GM23338 (cell line): ENCODE data around the gene MSL2. TPM values are rescaled to one million over a fixed set of nuclear protein-coding genes. Genes with fewer than 3 reads are reported as not detected.
"Not testable (repeated sequence)": the region's sequence is repeated elsewhere in the genome, so short reads cannot be mapped to it uniquely, and the experiment has no call there.

ENCODE experiments used
- ATAC-seq: fragments of 200-7000 bp; cut with Tn5 transposase; 3 replicates; pipeline ENCODE4 v1.9.1; 2020
- DNase-seq: peaks from one replicate; pipeline ENCODE4 v3.0.0-alpha.2; 2015; ENCODE audit warnings: low spot score
- H2AFZ ChIP-seq: fragments of 200-600 bp; sonication (generic); 2 replicates; pipeline ENCODE4 v1.8.0; 2016; ENCODE audit warnings: antibody characterized with exemption, mild to moderate bottlenecking, moderate library complexity
- H3F3A ChIP-seq: fragments of 200-600 bp; sonication (generic); replicated peaks from 2 replicates; pipeline ENCODE4 v1.8.0; 2017; ENCODE audit warnings: antibody characterized with exemption, mixed run types, low read depth
- H3K27ac ChIP-seq: fragments of 200-600 bp; sonication (generic); 2 replicates; pipeline ENCODE4 v1.6.1; 2016; ENCODE audit warnings: low read depth
- H3K27me3 ChIP-seq: fragments of 200-600 bp; sonication (generic); 2 replicates; pipeline ENCODE4 v1.8.0; 2016; ENCODE audit warnings: mild to moderate bottlenecking, mixed run types, moderate library complexity; ENCODE audit not compliant: insufficient read depth
- H3K36me3 ChIP-seq: fragments of 200-600 bp; sonication (generic); 2 replicates; pipeline ENCODE4 v1.8.0; 2016; ENCODE audit warnings: mild to moderate bottlenecking; ENCODE audit not compliant: insufficient read depth
- H3K4me1 ChIP-seq: fragments of 200-600 bp; sonication (generic); 2 replicates; pipeline ENCODE4 v1.8.0; 2016; ENCODE audit warnings: mild to moderate bottlenecking, moderate library complexity; ENCODE audit not compliant: insufficient read depth
- H3K4me2 ChIP-seq: fragments of 200-600 bp; sonication (generic); 2 replicates; pipeline ENCODE4 v1.7.1; 2017; ENCODE audit warnings: mixed run types
- H3K4me3 ChIP-seq: fragments of 200-600 bp; sonication (generic); 2 replicates; pipeline ENCODE4 v1.6.1; 2016; ENCODE audit warnings: mixed run types
- H3K79me2 ChIP-seq: fragments of 200-600 bp; sonication (generic); replicated peaks from 2 replicates; pipeline ENCODE4 v1.8.0; 2017; ENCODE audit warnings: mild to moderate bottlenecking; ENCODE audit not compliant: insufficient read depth
- H3K9me2 ChIP-seq: fragments of 200-600 bp; sonication (generic); 2 replicates; pipeline ENCODE4 v1.8.0; 2017; ENCODE audit not compliant: insufficient read depth
- H4K20me1 ChIP-seq: fragments of 200-600 bp; sonication (generic); replicated peaks from 2 replicates; pipeline ENCODE4 v1.8.0; 2017; ENCODE audit warnings: mild to moderate bottlenecking; ENCODE audit not compliant: insufficient read depth
- H3K27ac Mint-ChIP-seq: 2 replicates; pipeline ENCODE4 v1.8.0; 2020; ENCODE audit warnings: inconsistent platforms, mild to moderate bottlenecking, moderate library complexity, mixed read lengths
- H3K27me3 Mint-ChIP-seq: 3 replicates; pipeline ENCODE4 v1.8.0; 2022; ENCODE audit warnings: low read depth, mild to moderate bottlenecking, moderate library complexity, mixed read lengths, inconsistent platforms; ENCODE audit not compliant: insufficient read depth, poor library complexity
- H3K36me3 Mint-ChIP-seq: 3 replicates; pipeline ENCODE4 v1.8.0; 2021; ENCODE audit warnings: low read depth, mild to moderate bottlenecking, inconsistent platforms, moderate library complexity, mixed read lengths
- H3K4me1 Mint-ChIP-seq: 3 replicates; pipeline ENCODE4 v1.8.0; 2020; ENCODE audit warnings: mild to moderate bottlenecking, inconsistent platforms, mixed read lengths
- H3K4me3 Mint-ChIP-seq: 3 replicates; pipeline ENCODE4 v1.8.0; 2021; ENCODE audit warnings: moderate library complexity, mild to moderate bottlenecking, inconsistent platforms, mixed read lengths
- H3K9me3 Mint-ChIP-seq: 3 replicates; pipeline ENCODE4 v1.8.0; 2020; ENCODE audit warnings: moderate library complexity, mild to moderate bottlenecking, inconsistent platforms, mixed read lengths
- CREB1 ChIP-seq: fragments of 250-450 bp; sonication (Bioruptor Pico); IDR thresholded peaks from 2 replicates; pipeline ENCODE4 v1.5.0; 2020; ENCODE audit warnings: low read depth, mild to moderate bottlenecking, moderate library complexity
- CTCF ChIP-seq, 2 experiments: fragments of 200-600 bp in 1 of 2; sonication (generic) in 1 of 2; conservative IDR thresholded peaks; 2 replicates each; pipeline versions ENCODE4 v1.5.1 to v1.6.1; 2016 to 2017; ENCODE audit warnings: antibody characterized with exemption in 2 of 2, low read depth in 2 of 2, mild to moderate bottlenecking in 2 of 2, moderate library complexity in 1 of 2
- ETS1 ChIP-seq: IDR thresholded peaks from 2 replicates; pipeline ENCODE4 v1.6.1; 2016; ENCODE audit warnings: antibody characterized with exemption
- JUNB ChIP-seq: IDR thresholded peaks from one replicate; pipeline ENCODE4 v1.6.1; 2016; ENCODE audit warnings: antibody characterized with exemption; ENCODE audit not compliant: unreplicated experiment
- POLR2AphosphoS5 ChIP-seq: IDR thresholded peaks from 2 replicates; pipeline ENCODE4 v1.6.1; 2016; ENCODE audit warnings: antibody characterized with exemption, low read depth
- STAT1 ChIP-seq: IDR thresholded peaks from one replicate; pipeline ENCODE4 v1.6.1; 2016; ENCODE audit warnings: antibody characterized with exemption; ENCODE audit not compliant: unreplicated experiment
- ZNF114 ChIP-seq: fragments of 250-450 bp; sonication (Bioruptor Pico); IDR thresholded peaks from 2 replicates; pipeline ENCODE4 v1.5.0; 2020; ENCODE audit warnings: mild to moderate bottlenecking, moderate library complexity
- ZNF462 ChIP-seq: fragments of 250-450 bp; sonication (Bioruptor Pico); IDR thresholded peaks from 2 replicates; pipeline ENCODE4 v1.5.0; 2020; ENCODE audit warnings: mild to moderate bottlenecking, moderate library complexity
- polyA plus RNA-seq: library from polyadenylated mRNA; unstranded; fragments of >200 nt; fragmentation: Nextera tagmentation; extraction: Ambion mirVana; gene quantifications from 2 replicates; pipeline ENCODE4 v1.2.1, GENCODE V29; 2016
- total RNA-seq: library from RNA; depleted of rRNA; stranded (reverse); fragments of >200 nt; shearing (Covaris generic); gene quantifications from 2 replicates; pipeline ENCODE4 v1.2.3, GENCODE V29; 2014

The MSL2 gene
- total and polyA plus RNA-seq, 2 experiments from 2014 or later: 7.5 to 50.6 TPM

- ATAC-seq: no peak
- no peak overlapping the region for H2AFZ ChIP-seq
- no peaks in the 10 kb centered on the region for H3K9me2 ChIP-seq
- no peaks in the 10 kb centered on the region for H3F3A ChIP-seq
- TF ChIP-seq JUNB (no peak), POLR2AphosphoS5 (no peak)
- no peak overlapping the region for H3K4me3 ChIP-seq
- no peaks in the 10 kb centered on the region for H3K27me3 ChIP-seq
- H3K4me2 ChIP-seq: no peak overlapping the region
- Mint-ChIP-seq H3K4me3 (no peak overlapping the region), H3K9me3 (no peaks in the 10 kb centered on the region), H3K27ac (peak overlapping the region; percentile 64; the same call in 1 of the 2 replicates), H3K36me3 (no peaks in the 10 kb centered on the region), H3K4me1 (peaks cover 18% of the 10 kb centered on the region), H3K27me3 (peaks cover 2% of the 10 kb centered on the region)
- DNase-seq: no peak
- no peaks in the 10 kb centered on the region for H3K36me3 ChIP-seq
- H3K27ac ChIP-seq: 0 out of 2 replicates have a peak overlapping the region, but pooled peaks have one; percentile 15
- H4K20me1 ChIP-seq: peaks cover 69% of the 10 kb centered on the region
- H3K4me1 ChIP-seq: peaks cover 11% of the 10 kb centered on the region
- peaks cover 100% of the 10 kb centered on the region for H3K79me2 ChIP-seq
Measured at GRCh38 chr3:136171097-136171542, 25.0 kb downstream of the MSL2 start.

GRCh38 chr3:136168236-136168635, 27.9 kb downstream of the MSL2 start:
- not testable (repeated sequence) for H3K9me2 ChIP-seq, H3K36me3 ChIP-seq, H3K27me3 Mint-ChIP-seq, H3K9me3 Mint-ChIP-seq, H3K27ac ChIP-seq, H3F3A ChIP-seq, H3K27ac Mint-ChIP-seq, H3K36me3 Mint-ChIP-seq, H2AFZ ChIP-seq, H3K27me3 ChIP-seq, DNase-seq, ATAC-seq, H3K4me2 ChIP-seq, H3K4me3 ChIP-seq, H3K4me3 Mint-ChIP-seq
- peaks cover 41% of the 10 kb centered on the region for H3K4me1 Mint-ChIP-seq
- H3K79me2 ChIP-seq: peaks cover 100% of the 10 kb centered on the region
- peaks cover 26% of the 10 kb centered on the region for H3K4me1 ChIP-seq
- H4K20me1 ChIP-seq: peaks cover 52% of the 10 kb centered on the region

- Mint-ChIP-seq H3K36me3 (no peaks in the 10 kb centered on the region), H3K4me1 (peaks cover 41% of the 10 kb centered on the region), H3K27me3 (peaks cover 2% of the 10 kb centered on the region), H3K4me3 (no peak overlapping the region), H3K27ac (no peak overlapping the region), H3K9me3 (no peaks in the 10 kb centered on the region)
- H3K79me2 ChIP-seq: peaks cover 100% of the 10 kb centered on the region
- DNase-seq: no peak
- peaks cover 36% of the 10 kb centered on the region for H4K20me1 ChIP-seq
- no peak overlapping the region for H2AFZ ChIP-seq
- no peak overlapping the region for H3K4me2 ChIP-seq
- no peaks in the 10 kb centered on the region for H3K36me3 ChIP-seq
- no peak for ATAC-seq
- no peaks in the 10 kb centered on the region for H3F3A ChIP-seq
- H3K27me3 ChIP-seq: no peaks in the 10 kb centered on the region
- H3K4me1 ChIP-seq: peaks cover 18% of the 10 kb centered on the region
- H3K9me2 ChIP-seq: no peaks in the 10 kb centered on the region
- no peak overlapping the region for H3K27ac ChIP-seq
- H3K4me3 ChIP-seq: no peak overlapping the region
- TF ChIP-seq CREB1 (CRISPR knock-in tag) (no peak), CTCF (conservative IDR thresholded peaks at IDR 0.05; ENCODE audit: low read depth in 2 of 2) (no peak), JUNB (no peak), ZNF114 (no peak), ZNF462 (CRISPR knock-in tag) (no peak), POLR2AphosphoS5 (no peak), ETS1 (no peak), STAT1 (no peak)
Measured at GRCh38 chr3:136166507-136166906, 29.6 kb downstream of the MSL2 start.
